ENCODE measurements around the gene TASOR2. TPM values are rescaled to one million over a fixed set of nuclear protein-coding genes. Genes with fewer than 3 reads are reported as not detected.

The TASOR2 gene, protein sequence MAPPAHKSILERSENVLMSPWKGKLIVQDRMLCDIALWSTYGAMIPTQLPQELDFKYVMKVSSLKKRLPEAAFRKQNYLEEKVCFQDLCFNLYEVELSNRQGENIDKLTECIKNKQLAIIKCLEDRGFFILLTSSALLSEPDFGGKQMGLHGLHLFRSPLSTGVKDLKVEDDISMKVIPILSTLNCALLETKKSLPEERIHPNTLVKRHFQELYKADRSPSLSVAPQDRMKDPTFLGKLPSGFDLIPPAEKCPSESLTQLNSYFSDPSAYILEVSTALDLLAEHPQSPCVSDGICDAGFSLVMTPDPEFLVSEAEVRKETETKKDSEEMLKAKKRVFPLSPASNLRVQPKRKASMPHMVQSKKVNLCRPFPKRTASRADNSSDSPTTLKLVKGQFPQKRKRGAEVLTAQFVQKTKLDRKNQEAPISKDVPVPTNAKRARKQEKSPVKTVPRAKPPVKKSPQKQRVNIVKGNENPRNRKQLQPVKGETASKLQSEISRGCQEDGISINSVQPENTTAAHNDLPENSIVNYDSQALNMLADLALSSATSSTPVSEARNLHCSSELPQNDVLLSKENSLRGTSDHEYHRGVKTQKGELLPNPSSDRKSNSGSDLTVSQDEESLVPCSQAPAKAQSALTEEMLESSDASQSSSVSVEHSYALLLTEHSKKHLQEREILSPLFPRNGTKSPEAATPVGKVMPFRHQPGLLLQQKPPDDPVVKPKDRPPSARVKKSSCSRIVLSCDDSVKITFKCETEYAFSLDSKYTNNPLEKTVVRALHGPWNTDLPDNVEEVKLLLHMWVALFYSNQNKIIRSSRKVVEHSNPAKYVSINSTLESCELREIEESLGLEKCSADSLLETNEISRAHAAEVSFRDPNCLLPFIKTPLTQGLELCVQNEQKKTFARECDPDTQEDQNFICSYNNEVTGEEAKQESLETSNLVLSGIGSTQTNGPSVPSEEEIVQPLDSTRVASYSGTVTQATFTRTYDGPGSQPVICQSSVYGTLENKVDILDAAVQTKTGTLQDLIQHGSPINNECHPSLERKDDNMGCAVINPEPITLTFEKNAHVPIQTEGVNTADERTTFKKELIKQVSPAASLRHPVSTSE (N-terminal part only)
- total RNA-seq (2014; rRNA removed; shearing (Covaris generic)), result 29.3 and 55.3 TPM in 2 replicates

- peak within 1 kb of the TSS; percentile 92 for H3K4me3 ChIP-seq
- peaks cover 7% of the 10 kb centered on the region for H3K36me3 ChIP-seq
- peak within 1 kb of the TSS; percentile 69 for H3K27ac ChIP-seq
- H3K9me3 ChIP-seq (replicated peaks), result peaks cover 3% of the 10 kb centered on the region; the same call in 1 of the 2 replicates
- no peaks in the 10 kb centered on the region for H3K27me3 ChIP-seq (replicated peaks)
- DNase-seq (ENCODE audit: low read depth in 1 of 2, low spot score in 2 of 2), result peak; percentile 97
- H3K4me1 ChIP-seq (replicated peaks), result peaks cover 12% of the 10 kb centered on the region
Measured at GRCh38 chr10:5684318-5684970, at the start of gene TASOR2. Gene TASOR2, plus strand, starts transcription at chr10:5684838. Its CDS starts 35,805 bp downstream, at chr10:5720643.

- Histone ChIP-seq H3K4me3 (no peak overlapping the region), H3K27me3 (replicated peaks) (no peaks in the 10 kb centered on the region), H3K27ac (no peak overlapping the region)
Measured at GRCh38 chr10:5634918-5635317, 49.7 kb upstream of the TASOR2 start.

DNA sequence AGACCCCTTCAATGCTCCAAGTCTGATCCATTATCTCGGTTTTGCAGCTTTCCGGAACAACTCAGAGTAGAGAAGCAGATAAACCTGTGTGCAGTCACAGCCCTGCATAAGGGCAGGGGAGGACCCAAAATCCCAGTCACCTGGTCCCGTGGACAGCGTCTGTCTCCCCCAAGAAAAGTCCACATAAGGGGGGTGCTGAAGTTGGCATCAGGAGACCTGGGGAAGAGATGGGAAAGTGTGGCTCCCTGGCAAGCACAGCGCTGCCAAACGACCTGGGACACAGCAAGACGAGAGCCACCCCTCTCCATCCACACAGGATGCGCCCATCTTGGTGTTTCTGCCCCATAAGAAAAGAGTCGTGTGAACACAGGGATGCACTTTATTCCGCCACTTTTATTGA is 46.1 kb upstream of the TASOR2 start:
- Histone ChIP-seq H3K36me3 (0 out of 2 replicates have a peak, but pooled peaks cover 3% of the 10 kb centered on the region), H3K27ac (no peak overlapping the region)

More at GRCh38 chr10:5634918-5635317, 49.7 kb upstream of the TASOR2 start:
- DNase-seq (ENCODE audit: low read depth in 1 of 2, low spot score in 2 of 2), result no peak
- no peaks in the 10 kb centered on the region for H3K9me3 ChIP-seq (replicated peaks)
- no peaks in the 10 kb centered on the region for H3K36me3 ChIP-seq
- peaks cover 2% of the 10 kb centered on the region for H3K4me1 ChIP-seq (replicated peaks)

GRCh38 chr10:5639066-5639465 is 45.6 kb upstream of the TASOR2 start:
- Histone ChIP-seq H3K36me3 (0 out of 2 replicates have a peak, but pooled peaks cover 3% of the 10 kb centered on the region), H3K9me3 (replicated peaks) (no peaks in the 10 kb centered on the region), H3K27me3 (replicated peaks) (no peaks in the 10 kb centered on the region), H3K4me1 (replicated peaks) (no peaks in the 10 kb centered on the region), H3K4me3 (no peak overlapping the region), H3K27ac (no peak overlapping the region)
- DNase-seq (ENCODE audit: low read depth in 1 of 2, low spot score in 2 of 2), result no peak

More for the DNA sequence above, 46.1 kb upstream of the TASOR2 start:
- DNase-seq (ENCODE audit: low read depth in 1 of 2, low spot score in 2 of 2), result no peak
- Histone ChIP-seq H3K27me3 (replicated peaks) (no peaks in the 10 kb centered on the region), H3K4me3 (no peak overlapping the region), H3K9me3 (replicated peaks) (no peaks in the 10 kb centered on the region), H3K4me1 (replicated peaks) (no peaks in the 10 kb centered on the region)

DNA sequence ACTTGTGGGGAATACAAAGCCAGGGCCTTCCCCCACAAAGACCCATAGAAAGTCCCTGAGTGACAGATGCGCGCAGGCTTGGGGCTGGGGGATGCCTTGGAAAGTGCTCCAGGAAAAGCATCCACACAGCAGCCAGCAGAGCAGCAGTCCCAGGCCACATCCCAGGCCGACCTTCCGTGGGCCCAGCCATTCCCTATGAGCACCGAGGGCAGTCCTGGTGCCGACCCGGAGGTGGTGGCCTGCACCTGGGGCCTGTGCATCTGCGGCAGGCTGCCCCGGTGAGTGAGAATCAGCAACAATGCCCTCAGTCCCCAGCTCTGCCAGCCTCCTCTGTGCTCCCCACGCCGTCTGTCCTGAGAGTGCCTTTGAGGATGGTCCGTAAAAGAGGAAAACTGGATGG is 44.6 kb upstream of the TASOR2 start:
- no peaks in the 10 kb centered on the region for H3K9me3 ChIP-seq (replicated peaks)
- H3K36me3 ChIP-seq, result 0 out of 2 replicates have a peak, but pooled peaks cover 3% of the 10 kb centered on the region
- no peak overlapping the region for H3K27ac ChIP-seq
- DNase-seq (ENCODE audit: low read depth in 1 of 2, low spot score in 2 of 2), result no peak
- H3K4me1 ChIP-seq (replicated peaks), result no peaks in the 10 kb centered on the region
- H3K27me3 ChIP-seq (replicated peaks), result no peaks in the 10 kb centered on the region
- no peak overlapping the region for H3K4me3 ChIP-seq

DNA sequence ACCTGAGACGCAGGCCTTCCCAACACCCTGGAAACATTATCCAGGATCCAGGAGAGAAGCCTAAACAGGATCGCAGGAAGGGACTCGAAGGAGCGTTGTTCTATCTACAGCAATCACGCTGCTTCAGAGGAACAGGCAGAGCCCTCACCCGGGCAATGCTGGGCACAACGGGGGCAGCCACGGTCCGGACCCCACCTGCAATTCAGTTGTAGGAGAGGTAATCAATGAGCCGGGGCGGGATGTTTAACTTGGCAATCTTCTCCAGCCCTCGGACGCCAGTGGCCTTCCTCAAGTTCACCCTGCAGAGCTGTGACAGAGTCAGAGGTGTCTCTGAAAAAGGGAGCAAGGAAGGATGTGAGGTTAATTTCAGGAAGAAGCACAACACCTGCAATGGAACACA is 44.1 kb upstream of the TASOR2 start:
- H3K27me3 ChIP-seq (replicated peaks), result no peaks in the 10 kb centered on the region

DNA sequence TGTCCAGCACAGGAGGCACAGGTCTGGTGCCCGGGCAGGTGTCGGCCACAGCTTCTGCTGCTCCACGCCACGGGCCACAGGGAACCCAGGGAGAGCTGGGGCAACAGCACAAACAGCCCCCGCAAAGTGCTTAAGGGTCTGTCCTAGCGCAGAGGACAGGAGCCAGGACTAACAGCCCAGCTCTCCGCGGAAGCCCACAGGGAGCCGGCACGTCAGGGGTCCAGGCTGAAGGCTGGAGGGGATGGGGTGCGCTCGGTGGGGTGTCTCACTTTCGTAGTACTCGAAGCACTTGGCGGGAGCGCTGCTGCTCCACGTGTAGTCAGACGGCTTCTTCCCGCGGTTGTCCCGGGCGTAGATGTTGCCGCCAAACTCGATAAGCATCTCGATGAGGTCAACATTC is 43.1 kb upstream of the TASOR2 start:
- Histone ChIP-seq H3K4me3 (no peak overlapping the region), H3K9me3 (replicated peaks) (no peaks in the 10 kb centered on the region), H3K27ac (no peak overlapping the region), H3K27me3 (replicated peaks) (no peaks in the 10 kb centered on the region), H3K36me3 (0 out of 2 replicates have a peak, but pooled peaks cover 3% of the 10 kb centered on the region), H3K4me1 (replicated peaks) (no peaks in the 10 kb centered on the region)
- DNase-seq (ENCODE audit: low read depth in 1 of 2, low spot score in 2 of 2), result no peak

More for the DNA sequence above, 44.1 kb upstream of the TASOR2 start:
- Histone ChIP-seq H3K36me3 (0 out of 2 replicates have a peak, but pooled peaks cover 3% of the 10 kb centered on the region), H3K4me3 (no peak overlapping the region), H3K9me3 (replicated peaks) (no peaks in the 10 kb centered on the region), H3K4me1 (replicated peaks) (no peaks in the 10 kb centered on the region), H3K27ac (no peak overlapping the region)
- no peak for DNase-seq (ENCODE audit: low read depth in 1 of 2, low spot score in 2 of 2)

DNA sequence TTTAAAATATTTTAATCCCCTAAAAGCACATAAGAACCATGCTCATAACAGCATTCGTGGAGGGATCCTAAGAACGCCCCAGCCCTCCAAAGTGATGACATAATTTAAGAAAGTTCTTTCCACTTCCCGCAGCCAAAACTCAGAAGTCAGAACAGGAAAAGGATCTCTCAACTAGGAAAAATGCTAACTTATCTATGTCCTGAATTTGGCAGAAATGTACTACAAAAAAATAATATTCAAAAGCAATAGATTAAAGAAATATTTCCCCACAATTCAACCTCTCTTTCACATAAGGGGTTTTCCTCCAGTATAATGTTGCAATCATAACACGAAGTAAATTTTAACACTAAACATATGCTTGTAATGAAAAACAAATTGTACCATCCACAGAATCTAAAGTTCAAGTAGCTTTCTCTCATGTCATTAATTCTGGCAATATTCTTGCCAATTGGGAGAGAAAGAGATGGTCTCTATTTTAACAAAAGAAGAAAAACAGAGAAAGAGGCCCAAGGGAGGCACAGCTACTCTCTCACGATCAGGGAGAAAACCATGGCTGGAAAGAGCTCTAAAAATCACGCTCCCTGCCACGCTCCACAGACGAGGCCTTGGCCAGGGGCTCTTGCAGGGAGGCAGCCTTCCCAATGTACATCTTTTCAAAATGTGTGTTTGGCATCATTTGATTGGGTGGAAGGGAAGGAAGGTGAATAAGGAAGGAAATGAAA is 41.1 kb upstream of the TASOR2 start:
- DNase-seq (ENCODE audit: low read depth in 1 of 2, low spot score in 2 of 2), result no peak
- H3K36me3 ChIP-seq, result 0 out of 2 replicates have a peak, but pooled peaks cover 3% of the 10 kb centered on the region
- H3K9me3 ChIP-seq (replicated peaks), result no peaks in the 10 kb centered on the region
- no peaks in the 10 kb centered on the region for H3K27me3 ChIP-seq (replicated peaks)
- no peak overlapping the region for H3K27ac ChIP-seq
- H3K4me3 ChIP-seq, result no peak overlapping the region
- no peaks in the 10 kb centered on the region for H3K4me1 ChIP-seq (replicated peaks)

DNA sequence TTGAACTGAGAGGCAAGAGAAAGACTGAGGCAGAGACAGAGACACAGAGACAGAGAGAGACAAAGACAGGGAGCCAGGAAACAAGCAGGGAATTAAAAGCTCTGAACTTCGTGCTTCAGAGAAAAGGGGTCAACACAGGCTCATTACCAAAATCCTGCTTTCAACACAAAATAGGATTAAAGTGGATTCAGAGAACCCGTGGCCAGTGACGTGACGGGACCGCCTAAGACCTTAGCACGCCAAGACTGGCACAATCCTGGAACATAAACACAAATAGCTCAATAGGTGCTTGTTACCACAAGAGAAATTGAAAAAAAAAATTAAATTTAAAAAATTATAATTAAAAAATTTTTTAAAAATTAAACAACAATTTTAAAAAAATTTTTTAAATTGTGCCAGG is 39.7 kb upstream of the TASOR2 start:
- H3K4me3 ChIP-seq, result no peak overlapping the region
- 0 out of 2 replicates have a peak, but pooled peaks cover 3% of the 10 kb centered on the region for H3K36me3 ChIP-seq
- DNase-seq (ENCODE audit: low read depth in 1 of 2, low spot score in 2 of 2), result no peak
- no peaks in the 10 kb centered on the region for H3K27me3 ChIP-seq (replicated peaks)
- H3K4me1 ChIP-seq (replicated peaks), result no peaks in the 10 kb centered on the region
- no peaks in the 10 kb centered on the region for H3K9me3 ChIP-seq (replicated peaks)
- no peak overlapping the region for H3K27ac ChIP-seq

GRCh38 chr10:5645375-5645774 is 39.3 kb upstream of the TASOR2 start:
- DNase-seq (ENCODE audit: low read depth in 1 of 2, low spot score in 2 of 2), result no peak
- Histone ChIP-seq H3K27ac (no peak overlapping the region), H3K4me3 (no peak overlapping the region), H3K4me1 (replicated peaks) (no peaks in the 10 kb centered on the region), H3K27me3 (replicated peaks) (no peaks in the 10 kb centered on the region), H3K9me3 (replicated peaks) (no peaks in the 10 kb centered on the region), H3K36me3 (0 out of 2 replicates have a peak, but pooled peaks cover 3% of the 10 kb centered on the region)

DNA sequence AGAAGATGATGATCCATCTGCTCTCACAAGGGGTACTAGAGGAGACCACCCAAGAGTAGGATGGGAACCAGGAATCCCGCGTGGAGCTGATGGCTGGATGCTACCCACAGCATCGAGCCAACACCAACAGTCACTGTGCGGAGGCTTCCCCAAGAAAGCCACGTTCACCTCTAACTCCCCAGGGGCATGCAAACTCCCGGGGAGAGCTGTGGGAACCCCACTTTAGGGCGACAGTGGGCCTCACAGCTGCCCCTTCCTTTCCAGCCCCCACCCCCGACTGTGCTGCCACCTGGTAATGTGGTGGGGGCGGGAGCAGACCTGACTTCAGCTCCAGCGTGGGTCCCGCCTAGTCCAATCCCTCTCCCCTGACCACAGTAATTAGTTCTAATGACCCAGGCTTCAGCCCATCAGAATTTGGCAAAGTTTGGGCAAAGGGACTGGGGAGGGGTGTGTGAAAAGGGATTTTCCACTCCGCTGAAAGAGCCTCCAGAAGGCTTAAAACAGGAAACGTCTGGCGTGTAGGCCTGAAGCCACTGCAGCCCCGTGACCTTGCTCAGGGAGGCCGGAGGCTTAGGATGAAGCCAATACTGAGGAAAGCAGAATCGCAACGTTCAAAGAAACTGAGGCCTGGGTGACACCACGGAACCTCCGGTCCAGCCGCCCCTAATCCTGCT is 38.6 kb upstream of the TASOR2 start:
- H3K9me3 ChIP-seq (replicated peaks), result no peaks in the 10 kb centered on the region
- H3K4me3 ChIP-seq, result no peak overlapping the region
- no peaks in the 10 kb centered on the region for H3K4me1 ChIP-seq (replicated peaks)
- H3K27ac ChIP-seq, result no peak overlapping the region
- DNase-seq (ENCODE audit: low read depth in 1 of 2, low spot score in 2 of 2), result no peak
- H3K27me3 ChIP-seq (replicated peaks), result no peaks in the 10 kb centered on the region
- H3K36me3 ChIP-seq, result 0 out of 2 replicates have a peak, but pooled peaks cover 3% of the 10 kb centered on the region
